ENCODE results near the gene SFXN2. TPM values are rescaled to one million over a fixed set of nuclear protein-coding genes. Genes with fewer than 3 reads are reported as not detected.

The SFXN2 gene
- total RNA-seq, 2 experiments from 2014 or later: 38.1 to 45.1 TPM

- H3K4me2 ChIP-seq (ENCODE audit: low read length): no peak overlapping the region
Observed at GRCh38 chr10:102670065-102670670, 44.3 kb upstream of the SFXN2 start.

GRCh38 chr10:102670871-102671434 is 43.5 kb upstream of the SFXN2 start:
- no peaks in the 10 kb centered on the region for H3K9me3 ChIP-seq (ENCODE audit: low read length)
- ChIA-PET CTCF (ENCODE audit: unreplicated experiment) (interaction anchor here (0.5 to 1.9 kb wide), 2 partner anchors 10 to 167 kb away, joined by 5 to 9 read pairs; no protein-coding TSS in a partner anchor), POLR2A (interaction anchor here (1.9 kb wide), 1 partner anchor 40 kb away, joined by 5 read pairs; no protein-coding TSS in a partner anchor)
- no peak for TF ChIP-seq EZH2phosphoT487 (IDR thresholded peaks at IDR 0.05; ENCODE audit: borderline replicate concordance, low read depth, low read length)
- no peak for TF ChIP-seq CTCF (conservative IDR thresholded peaks at IDR 0.05; ENCODE audit: low read length)
- no peaks in the 10 kb centered on the region for H3K9me2 ChIP-seq (ENCODE audit: insufficient read depth, low read length)
- H3K4me2 ChIP-seq (ENCODE audit: low read length): no peak overlapping the region
- DNase-seq (ENCODE audit: low spot score): no peak
- no peaks in the 10 kb centered on the region; the same call in 1 of the 2 replicates for H3K36me3 ChIP-seq (ENCODE audit: insufficient read depth, low read length)
- peaks cover 8% of the 10 kb centered on the region for H3K4me1 ChIP-seq (ENCODE audit: insufficient read depth, low read length, poor library complexity, severe bottlenecking)
- H3K79me2 ChIP-seq (ENCODE audit: insufficient read depth, low read depth, low read length): no peaks in the 10 kb centered on the region
- H3K4me3 ChIP-seq (ENCODE audit: low read depth, low read length, poor library complexity, severe bottlenecking): no peak overlapping the region
- no peak overlapping the region for H3K27ac ChIP-seq (ENCODE audit: low read depth, low read length, poor library complexity, severe bottlenecking)
- no peaks in the 10 kb centered on the region for H4K20me1 ChIP-seq (ENCODE audit: insufficient read depth, low read length)
- intact Hi-C loops (cut with micrococcal nuclease; ENCODE audit: unreplicated experiment): no loop called here
- BruUV-seq (replicated peaks): no TSS peak
- H2AFZ ChIP-seq (ENCODE audit: low read length): no peak overlapping the region

More at GRCh38 chr10:102670065-102670670, 44.3 kb upstream of the SFXN2 start:
- Histone ChIP-seq H3K9me2 (ENCODE audit: insufficient read depth, low read length) (no peaks in the 10 kb centered on the region), H3K4me1 (ENCODE audit: insufficient read depth, low read length, poor library complexity, severe bottlenecking) (peaks cover under 1% of the 10 kb centered on the region), H3K36me3 (ENCODE audit: insufficient read depth, low read length) (no peaks in the 10 kb centered on the region; the same call in 1 of the 2 replicates), H3K4me3 (ENCODE audit: low read depth, low read length, poor library complexity, severe bottlenecking) (no peak overlapping the region), H4K20me1 (ENCODE audit: insufficient read depth, low read length) (no peaks in the 10 kb centered on the region), H3K27ac (ENCODE audit: low read depth, low read length, poor library complexity, severe bottlenecking) (no peak overlapping the region), H3K9me3 (ENCODE audit: low read length) (no peaks in the 10 kb centered on the region), H2AFZ (ENCODE audit: low read length) (no peak overlapping the region), H3K79me2 (ENCODE audit: insufficient read depth, low read depth, low read length) (no peaks in the 10 kb centered on the region)
- no TSS peak for BruUV-seq (replicated peaks)
- TF ChIP-seq CTCF (conservative IDR thresholded peaks at IDR 0.05; ENCODE audit: low read length): peak; percentile 58
- TF ChIP-seq EZH2phosphoT487 (IDR thresholded peaks at IDR 0.05; ENCODE audit: borderline replicate concordance, low read depth, low read length): no peak
- ChIA-PET CTCF (ENCODE audit: unreplicated experiment) (interaction anchor here (0.5 to 1.9 kb wide), 3 partner anchors 9 to 166 kb away, joined by 3 to 9 read pairs (median 5); no protein-coding TSS in a partner anchor), POLR2A (interaction anchor here (0.5 to 1.9 kb wide), 3 partner anchors 24 to 561 kb away, joined by 3 to 5 read pairs (median 3); no protein-coding TSS in a partner anchor)
- intact Hi-C loops (cut with micrococcal nuclease; ENCODE audit: unreplicated experiment): no loop called here
- no peak for DNase-seq (ENCODE audit: low spot score)
